ENCODE results near the gene COL4A6.

DNA sequence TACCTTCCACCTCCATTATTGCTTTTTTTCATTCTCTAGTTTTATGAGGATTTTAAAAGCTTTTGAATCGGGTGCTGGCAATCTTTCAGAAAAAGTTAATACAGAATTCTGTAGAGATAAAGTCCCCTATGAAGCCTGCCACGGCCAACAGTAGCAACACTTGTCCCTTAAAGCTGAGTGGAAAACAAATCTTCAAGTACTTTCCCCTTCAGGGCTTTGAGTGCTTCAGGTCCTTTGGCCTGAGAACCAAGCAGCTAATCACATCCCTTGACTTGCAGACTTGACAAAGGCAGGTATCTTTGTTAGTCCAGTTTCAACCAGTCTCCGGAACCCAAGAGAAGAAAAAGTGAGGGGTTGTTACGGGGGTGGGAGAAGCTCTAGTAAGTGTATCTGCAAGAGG, 202.2 kb downstream of the COL4A6 start:
- no peak for TF ChIP-seq CTCF (IDR thresholded peaks at IDR 0.05; ENCODE audit: insufficient read depth, low read length, poor library complexity, severe bottlenecking)
- TF ChIP-seq EZH2phosphoT487 (conservative IDR thresholded peaks at IDR 0.05; ENCODE audit: low read length), result no peak
